GM12864 (cell line): Measurements from ENCODE around the gene PCBP3.

Experiments
- DNase-seq: peaks from one replicate; pipeline ENCODE4 v3.0.0-alpha.2; 2011; ENCODE audit warnings: low read depth
- H3K4me3 ChIP-seq: 2 replicates; pipeline ENCODE4 v1.5.1; 2011; ENCODE audit warnings: mild to moderate bottlenecking, low read depth, low read length, control low read depth
- CTCF ChIP-seq: IDR thresholded peaks from 2 replicates; pipeline ENCODE4 v1.5.1; 2011; ENCODE audit warnings: low read depth, mild to moderate bottlenecking, moderate library complexity, low read length, control low read depth, inconsistent platforms; ENCODE audit errors: missing control alignments

The PCBP3 gene

GRCh38 chr21:45908536-45909237 lies 265.2 kb downstream of the PCBP3 start:
- no peak for DNase-seq
- TF ChIP-seq CTCF: no peak
- H3K4me3 ChIP-seq: no peak overlapping the region

GRCh38 chr21:45909238-45909988 lies 265.9 kb downstream of the PCBP3 start:
- no peak for DNase-seq
- H3K4me3 ChIP-seq: no peak overlapping the region
- TF ChIP-seq CTCF: no peak

GRCh38 chr21:45910155-45910547 lies 266.6 kb downstream of the PCBP3 start:
- no peak for DNase-seq
- no peak for TF ChIP-seq CTCF
- no peak overlapping the region for H3K4me3 ChIP-seq

- no peak for TF ChIP-seq CTCF
- H3K4me3 ChIP-seq: no peak overlapping the region
- DNase-seq: no peak
Observed at GRCh38 chr21:45910548-45911221, 267.2 kb downstream of the PCBP3 start.

- no peak for DNase-seq
- TF ChIP-seq CTCF: no peak
- no peak overlapping the region for H3K4me3 ChIP-seq
Observed at GRCh38 chr21:45911806-45912325, 268.3 kb downstream of the PCBP3 start.

- no peak for TF ChIP-seq CTCF
- H3K4me3 ChIP-seq: no peak overlapping the region
- no peak for DNase-seq
Observed at GRCh38 chr21:45912611-45913417, 269.3 kb downstream of the PCBP3 start.
